G401 (cell line): Measurements from ENCODE around the gene SLC17A8. TPM values are rescaled to one million over a fixed set of nuclear protein-coding genes. Genes with fewer than 3 reads are reported as not detected.

Source experiments
- DNase-seq: peaks from one replicate; pipeline ENCODE4 v3.0.0-alpha.2; 2015; ENCODE audit warnings: low spot score
- in situ Hi-C: cut with HindIII; loops from 2 replicates; pipeline ENCODE4 v1.10.0; 2016; ENCODE audit warnings: low sequenced_read_pairs, mixed read lengths
- total RNA-seq: library from RNA; depleted of rRNA; stranded (reverse); fragments of >200 nt; shearing (Covaris generic); gene quantifications from 2 replicates; pipeline ENCODE4 v1.2.3, GENCODE V29; 2014; rRNA removed

Gene SLC17A8
- total RNA-seq, 1 experiment from 2014 or later = not detected

- in situ Hi-C loops = no loop called here
Measured at GRCh38 chr12:100458191-100458590, 101.3 kb downstream of the SLC17A8 start.

GRCh38 chr12:100460702-100461101 is 103.8 kb downstream of the SLC17A8 start:
- no peak for DNase-seq
- in situ Hi-C loops = no loop called here

More at GRCh38 chr12:100458191-100458590, 101.3 kb downstream of the SLC17A8 start:
- no peak for DNase-seq

GRCh38 chr12:100461330-100461973 is 104.6 kb downstream of the SLC17A8 start:
- in situ Hi-C loops = no loop called here

DNA sequence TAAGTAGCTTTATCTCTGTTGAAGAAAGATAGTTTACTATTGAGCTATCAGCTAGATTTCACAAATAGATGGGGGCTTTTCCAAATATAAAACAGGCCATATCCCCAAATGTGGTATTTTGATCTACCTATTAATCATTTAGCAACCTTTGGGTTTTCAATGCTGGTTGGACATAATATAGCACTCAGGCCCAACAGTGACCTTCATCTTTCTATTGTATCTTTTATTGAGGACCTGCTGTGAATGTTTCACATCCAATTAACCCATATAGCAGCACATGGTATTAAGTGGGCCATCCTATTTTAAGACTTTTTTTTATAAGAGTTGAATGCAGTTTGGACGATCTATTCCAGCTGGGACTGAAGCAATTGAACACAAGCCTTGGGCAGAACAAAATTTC is 106.8 kb downstream of the SLC17A8 start:
- DNase-seq = no peak
- in situ Hi-C loops = no loop called here

More at GRCh38 chr12:100461330-100461973, 104.6 kb downstream of the SLC17A8 start:
- no peak for DNase-seq

DNA sequence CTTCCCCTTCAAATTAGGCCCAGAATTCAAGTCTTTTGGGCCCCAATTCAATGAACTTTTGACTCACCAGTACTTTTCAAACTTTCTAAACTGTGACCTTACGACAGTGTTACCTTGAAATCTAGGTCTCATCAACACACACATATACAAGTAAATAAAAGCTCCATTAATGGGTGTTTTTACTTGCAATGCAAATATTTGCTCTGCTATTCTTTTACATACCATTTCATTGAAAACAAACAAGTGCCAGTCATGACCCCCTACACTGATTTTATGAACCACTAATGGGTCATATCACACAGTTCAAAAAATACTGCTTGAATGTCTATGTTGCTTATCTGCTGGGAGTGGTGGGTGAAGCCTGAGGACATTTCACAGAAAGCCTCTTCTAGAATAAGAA is 107.7 kb downstream of the SLC17A8 start:
- in situ Hi-C loops = no loop called here
- DNase-seq = no peak

DNA sequence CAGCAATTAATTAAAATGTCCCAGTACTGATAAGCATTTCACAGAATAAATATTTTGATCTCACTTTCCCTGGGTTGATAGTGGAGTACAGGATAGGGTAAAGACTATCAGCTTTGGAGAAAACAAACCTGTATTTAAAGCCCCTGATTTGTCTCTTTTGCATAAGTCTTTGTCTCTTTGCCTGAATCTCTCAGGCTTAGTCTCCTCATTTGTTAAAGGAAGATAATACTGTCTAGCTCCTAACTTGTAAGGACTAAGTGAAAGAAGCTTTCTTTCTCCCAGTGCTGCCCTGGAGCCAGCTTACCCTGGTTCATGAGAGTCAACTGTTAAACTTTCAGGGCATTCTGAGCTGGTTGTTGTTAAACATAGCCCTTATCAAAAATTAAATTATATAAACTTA is 111.3 kb downstream of the SLC17A8 start:
- in situ Hi-C loops = no loop called here

More for the DNA sequence above, 111.3 kb downstream of the SLC17A8 start:
- no peak for DNase-seq

Other genes with a start within 250 kb of the SLC17A8 start
- 34.2 and 53.8 TPM in 2 replicates for gene BLTP3B, start 214.2 kb upstream of the SLC17A8 start, total RNA-seq
- gene ACTR6, start 156.3 kb upstream of the SLC17A8 start, total RNA-seq = 38.1 and 40.1 TPM in 2 replicates
- 0.10 and 1.5 TPM in 2 replicates for gene DEPDC4, start 90.0 kb upstream of the SLC17A8 start, total RNA-seq
- gene SCYL2, start 89.9 kb upstream of the SLC17A8 start, total RNA-seq = 7.1 and 10.9 TPM in 2 replicates
- gene NR1H4, start 116.8 kb downstream of the SLC17A8 start, total RNA-seq = not detected in 2 replicates
- gene GAS2L3, start 216.6 kb downstream of the SLC17A8 start, total RNA-seq = 11.7 and 14.4 TPM in 2 replicates